ENCODE results near the gene ACOD1. TPM values are rescaled to one million over a fixed set of nuclear protein-coding genes. Genes with fewer than 3 reads are reported as not detected.
"Not testable (repeated sequence)": the region's sequence is repeated elsewhere in the genome, so short reads cannot be mapped to it uniquely, and the experiment has no call there.

ACOD1 gene
- total RNA-seq, 1 experiment from 2014 or later: not detected

DNA sequence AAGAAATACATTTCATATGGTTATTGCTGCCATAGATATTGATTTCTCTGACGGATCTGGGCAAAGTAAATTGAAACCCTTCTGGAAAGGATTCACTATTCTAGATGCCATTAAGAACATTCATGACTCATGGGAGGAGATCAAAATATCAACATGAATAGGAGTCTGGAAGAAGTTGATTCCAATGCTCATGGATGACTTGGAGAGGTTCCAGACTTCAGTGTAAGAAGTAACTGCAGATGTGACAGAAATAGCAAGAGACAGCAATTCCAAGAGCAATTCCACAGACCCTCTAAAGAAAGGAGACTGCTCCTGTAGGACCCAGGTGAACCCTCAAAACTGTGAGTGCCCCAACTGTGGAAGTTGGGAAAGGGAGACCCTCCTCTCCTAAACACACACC is 31.2 kb upstream of the ACOD1 start:
- H3F3A ChIP-seq (ENCODE audit: insufficient read depth, low read depth): no peaks in the 10 kb centered on the region
- POLR2A ChIA-PET (ENCODE audit: unreplicated experiment): no interaction called here
- no peak overlapping the region for H2AFZ ChIP-seq
- intact Hi-C loops (cut with micrococcal nuclease; ENCODE audit: unreplicated experiment): no loop called here
- H3K27ac ChIP-seq: no peak overlapping the region
- H3K79me2 ChIP-seq (ENCODE audit: low read depth): no peaks in the 10 kb centered on the region
- TF ChIP-seq, protein P1, sequence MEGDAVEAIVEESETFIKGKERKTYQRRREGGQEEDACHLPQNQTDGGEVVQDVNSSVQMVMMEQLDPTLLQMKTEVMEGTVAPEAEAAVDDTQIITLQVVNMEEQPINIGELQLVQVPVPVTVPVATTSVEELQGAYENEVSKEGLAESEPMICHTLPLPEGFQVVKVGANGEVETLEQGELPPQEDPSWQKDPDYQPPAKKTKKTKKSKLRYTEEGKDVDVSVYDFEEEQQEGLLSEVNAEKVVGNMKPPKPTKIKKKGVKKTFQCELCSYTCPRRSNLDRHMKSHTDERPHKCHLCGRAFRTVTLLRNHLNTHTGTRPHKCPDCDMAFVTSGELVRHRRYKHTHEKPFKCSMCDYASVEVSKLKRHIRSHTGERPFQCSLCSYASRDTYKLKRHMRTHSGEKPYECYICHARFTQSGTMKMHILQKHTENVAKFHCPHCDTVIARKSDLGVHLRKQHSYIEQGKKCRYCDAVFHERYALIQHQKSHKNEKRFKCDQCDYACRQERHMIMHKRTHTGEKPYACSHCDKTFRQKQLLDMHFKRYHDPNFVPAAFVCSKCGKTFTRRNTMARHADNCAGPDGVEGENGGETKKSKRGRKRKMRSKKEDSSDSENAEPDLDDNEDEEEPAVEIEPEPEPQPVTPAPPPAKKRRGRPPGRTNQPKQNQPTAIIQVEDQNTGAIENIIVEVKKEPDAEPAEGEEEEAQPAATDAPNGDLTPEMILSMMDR (conservative IDR thresholded peaks at IDR 0.05): no peak
- no peak for TF ChIP-seq EZH2 (IDR thresholded peaks at IDR 0.05; ENCODE audit: low read depth)
- no peaks in the 10 kb centered on the region for H3K4me1 ChIP-seq (replicated peaks; ENCODE audit: insufficient read depth)
- no peaks in the 10 kb centered on the region for H4K20me1 ChIP-seq (ENCODE audit: insufficient read depth)
- no peaks in the 10 kb centered on the region for H3K9me3 ChIP-seq (ENCODE audit: insufficient read depth, low read depth)
- BruUV-seq (replicated peaks): no TSS peak
- H3K4me3 ChIP-seq: no peak overlapping the region
- no peak for DNase-seq
- no peak overlapping the region for H3K4me2 ChIP-seq
- CTCF ChIA-PET: no interaction called here
- H3K27me3 ChIP-seq (ENCODE audit: insufficient read depth, low read depth): no peaks in the 10 kb centered on the region
- no peaks in the 10 kb centered on the region for H3K9me2 ChIP-seq (ENCODE audit: insufficient read depth)
- no peaks in the 10 kb centered on the region for H3K36me3 ChIP-seq (ENCODE audit: low read depth)

DNA sequence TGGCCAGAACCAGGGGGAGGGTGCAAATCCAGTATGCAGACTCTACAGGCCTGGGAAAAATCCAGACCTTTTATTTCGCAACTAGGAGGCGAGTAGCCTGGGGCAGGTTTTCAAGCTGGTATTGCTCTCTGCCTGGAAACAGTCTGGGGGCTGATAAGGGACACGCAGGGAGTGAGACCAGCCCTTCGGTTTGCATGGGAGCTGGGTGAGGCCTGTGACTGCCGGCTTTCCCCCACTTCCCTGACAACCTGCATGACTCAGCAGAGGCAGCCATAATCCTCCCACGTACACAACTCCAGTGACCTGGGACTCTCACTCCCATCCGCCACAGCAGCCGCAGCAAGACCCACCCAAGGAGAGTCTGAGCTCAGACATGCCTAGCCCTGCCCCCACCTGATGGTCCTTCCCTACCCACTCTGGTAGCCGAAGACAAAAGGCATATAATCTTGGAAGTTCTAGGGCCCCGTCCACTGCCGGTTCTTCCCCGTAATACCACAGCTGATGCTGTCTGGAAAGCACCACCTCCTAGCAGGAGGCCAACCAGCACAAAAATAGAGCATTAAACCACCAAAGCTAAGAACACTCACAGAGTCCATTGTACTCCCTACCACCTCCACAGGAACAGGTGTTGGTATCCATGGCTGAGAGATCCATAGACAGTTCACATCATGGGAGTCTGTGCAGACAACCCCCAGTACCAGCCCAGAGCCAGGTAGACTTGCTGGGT is 30.4 kb upstream of the ACOD1 start:
- H3K4me1 ChIP-seq (replicated peaks; ENCODE audit: insufficient read depth); H3K4me2 ChIP-seq; H2AFZ ChIP-seq; H3K27ac ChIP-seq; BruUV-seq (replicated peaks); H3F3A ChIP-seq (ENCODE audit: insufficient read depth, low read depth); H3K36me3 ChIP-seq (ENCODE audit: low read depth); H3K4me3 ChIP-seq; H3K27me3 ChIP-seq (ENCODE audit: insufficient read depth, low read depth); H3K9me2 ChIP-seq (ENCODE audit: insufficient read depth); H4K20me1 ChIP-seq (ENCODE audit: insufficient read depth); H3K9me3 ChIP-seq (ENCODE audit: insufficient read depth, low read depth); POLR2A ChIA-PET (ENCODE audit: unreplicated experiment); CTCF ChIA-PET; intact Hi-C loops (cut with micrococcal nuclease; ENCODE audit: unreplicated experiment); H3K79me2 ChIP-seq (ENCODE audit: low read depth): not testable (repeated sequence)
- peak in 1 of 2 experiments; percentile 7 for DNase-seq

- H4K20me1 ChIP-seq (ENCODE audit: insufficient read depth): no peaks in the 10 kb centered on the region
- H3K4me2 ChIP-seq: no peak overlapping the region
- no peaks in the 10 kb centered on the region for H3K36me3 ChIP-seq (ENCODE audit: low read depth)
- H3K9me3 ChIP-seq (ENCODE audit: insufficient read depth, low read depth): no peaks in the 10 kb centered on the region
- no peak overlapping the region for H3K27ac ChIP-seq
- no peak for DNase-seq
- no peaks in the 10 kb centered on the region for H3K79me2 ChIP-seq (ENCODE audit: low read depth)
- no peaks in the 10 kb centered on the region for H3K4me1 ChIP-seq (replicated peaks; ENCODE audit: insufficient read depth)
- ChIA-PET POLR2A (ENCODE audit: unreplicated experiment) (no interaction called here), CTCF (no interaction called here)
- BruUV-seq (replicated peaks): no TSS peak
- intact Hi-C loops (cut with micrococcal nuclease; ENCODE audit: unreplicated experiment): no loop called here
- no peak overlapping the region for H3K4me3 ChIP-seq
- TF ChIP-seq, protein P1 (conservative IDR thresholded peaks at IDR 0.05): no peak
- TF ChIP-seq EZH2 (IDR thresholded peaks at IDR 0.05; ENCODE audit: low read depth): no peak
- no peaks in the 10 kb centered on the region for H3K27me3 ChIP-seq (ENCODE audit: insufficient read depth, low read depth)
- no peak overlapping the region for H2AFZ ChIP-seq
- H3K9me2 ChIP-seq (ENCODE audit: insufficient read depth): no peaks in the 10 kb centered on the region
- no peaks in the 10 kb centered on the region for H3F3A ChIP-seq (ENCODE audit: insufficient read depth, low read depth)
Observed at GRCh38 chr13:76921516-76921915, 26.8 kb upstream of the ACOD1 start.

- no peak overlapping the region for H3K4me3 ChIP-seq
- H2AFZ ChIP-seq: no peak overlapping the region
- no peak overlapping the region for H3K27ac ChIP-seq
- DNase-seq: no peak
- H3K79me2 ChIP-seq (ENCODE audit: low read depth): no peaks in the 10 kb centered on the region
- H3K4me2 ChIP-seq: no peak overlapping the region
- H3K9me3 ChIP-seq (ENCODE audit: insufficient read depth, low read depth): no peaks in the 10 kb centered on the region
- H3K36me3 ChIP-seq (ENCODE audit: low read depth): no peaks in the 10 kb centered on the region
- POLR2A ChIA-PET (ENCODE audit: unreplicated experiment): no interaction called here
- no peaks in the 10 kb centered on the region for H3K9me2 ChIP-seq (ENCODE audit: insufficient read depth)
- H3K27me3 ChIP-seq (ENCODE audit: insufficient read depth, low read depth): no peaks in the 10 kb centered on the region
- no TSS peak for BruUV-seq (replicated peaks)
- H3F3A ChIP-seq (ENCODE audit: insufficient read depth, low read depth): no peaks in the 10 kb centered on the region
- H3K4me1 ChIP-seq (replicated peaks; ENCODE audit: insufficient read depth): no peaks in the 10 kb centered on the region
- intact Hi-C loops (cut with micrococcal nuclease; ENCODE audit: unreplicated experiment): no loop called here
- TF ChIP-seq, protein P1 (conservative IDR thresholded peaks at IDR 0.05): no peak
- no peak for TF ChIP-seq EZH2 (IDR thresholded peaks at IDR 0.05; ENCODE audit: low read depth)
- no peaks in the 10 kb centered on the region for H4K20me1 ChIP-seq (ENCODE audit: insufficient read depth)
- CTCF ChIA-PET: no interaction called here
Observed at GRCh38 chr13:76925115-76925514, 23.2 kb upstream of the ACOD1 start.

All from PC-9 (cell line).